ENCODE measurements around the gene GAL3ST1.
"Not testable (repeated sequence)": the region's sequence is repeated elsewhere in the genome, so short reads cannot be mapped to it uniquely, and the experiment has no call there.

The GAL3ST1 gene

DNA sequence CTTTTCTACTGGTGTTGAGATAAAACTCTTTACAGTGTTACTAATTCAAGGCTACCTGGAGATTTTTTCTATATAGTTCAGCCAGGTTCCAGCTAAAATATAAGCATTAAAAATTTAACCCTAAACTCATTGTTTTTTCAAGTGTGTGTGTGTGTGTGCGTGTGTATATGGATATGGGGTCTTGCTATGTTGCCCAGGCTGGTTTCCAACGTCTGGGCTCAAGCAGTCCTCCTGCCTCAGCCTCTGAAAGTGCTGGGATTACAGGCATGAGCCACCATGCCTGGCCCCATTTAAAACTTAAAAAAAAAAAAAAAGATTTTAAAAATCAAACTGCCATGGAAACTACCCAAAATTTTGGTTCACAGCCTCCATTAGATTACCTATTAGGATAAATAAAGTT is 21.7 kb upstream of the GAL3ST1 start:
- Histone ChIP-seq H3K9me3 (ENCODE audit: control insufficient read depth, low read length) (no peaks in the 10 kb centered on the region), H3K4me3 (ENCODE audit: low read length) (no peak overlapping the region), H3K4me1 (ENCODE audit: control insufficient read depth, insufficient read depth, low read length) (no peaks in the 10 kb centered on the region), H3K36me3 (ENCODE audit: control insufficient read depth, insufficient read depth, low read length, severe bottlenecking) (no peaks in the 10 kb centered on the region), H3K9ac (ENCODE audit: low read length) (no peak overlapping the region), H3K27me3 (replicated peaks; ENCODE audit: control insufficient read depth, insufficient read depth, low read length) (peaks cover 3% of the 10 kb centered on the region)
- DNase-seq (ENCODE audit: low read depth): no peak

DNA sequence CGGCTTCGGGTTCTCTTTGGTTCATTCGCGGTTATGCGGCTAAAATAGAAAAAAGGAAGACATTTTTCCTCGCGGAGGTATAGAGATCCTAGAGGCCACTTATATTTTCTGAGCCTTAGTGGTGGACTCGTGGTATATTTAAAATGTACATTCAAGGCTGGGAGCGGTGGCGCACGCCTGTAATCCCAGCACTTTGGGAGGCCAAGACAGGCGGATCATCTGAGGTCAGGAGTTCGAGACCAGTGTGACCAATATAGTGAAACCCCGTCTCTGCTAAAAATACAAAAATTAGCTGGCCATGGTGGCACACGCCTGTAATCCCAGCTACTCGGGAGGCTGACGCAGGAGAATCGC is 17.9 kb upstream of the GAL3ST1 start:
- peak overlapping the region; percentile 98 for H3K9ac ChIP-seq (ENCODE audit: low read length)
- H3K36me3 ChIP-seq (ENCODE audit: control insufficient read depth, insufficient read depth, low read length, severe bottlenecking): peaks cover 16% of the 10 kb centered on the region
- not testable (repeated sequence) for H3K27me3 ChIP-seq (replicated peaks; ENCODE audit: control insufficient read depth, insufficient read depth, low read length); DNase-seq (ENCODE audit: low read depth); H3K9me3 ChIP-seq (ENCODE audit: control insufficient read depth, low read length)
- H3K4me1 ChIP-seq (ENCODE audit: control insufficient read depth, insufficient read depth, low read length): peaks cover 11% of the 10 kb centered on the region
- peak overlapping the region; percentile 98 for H3K4me3 ChIP-seq (ENCODE audit: low read length)

DNA sequence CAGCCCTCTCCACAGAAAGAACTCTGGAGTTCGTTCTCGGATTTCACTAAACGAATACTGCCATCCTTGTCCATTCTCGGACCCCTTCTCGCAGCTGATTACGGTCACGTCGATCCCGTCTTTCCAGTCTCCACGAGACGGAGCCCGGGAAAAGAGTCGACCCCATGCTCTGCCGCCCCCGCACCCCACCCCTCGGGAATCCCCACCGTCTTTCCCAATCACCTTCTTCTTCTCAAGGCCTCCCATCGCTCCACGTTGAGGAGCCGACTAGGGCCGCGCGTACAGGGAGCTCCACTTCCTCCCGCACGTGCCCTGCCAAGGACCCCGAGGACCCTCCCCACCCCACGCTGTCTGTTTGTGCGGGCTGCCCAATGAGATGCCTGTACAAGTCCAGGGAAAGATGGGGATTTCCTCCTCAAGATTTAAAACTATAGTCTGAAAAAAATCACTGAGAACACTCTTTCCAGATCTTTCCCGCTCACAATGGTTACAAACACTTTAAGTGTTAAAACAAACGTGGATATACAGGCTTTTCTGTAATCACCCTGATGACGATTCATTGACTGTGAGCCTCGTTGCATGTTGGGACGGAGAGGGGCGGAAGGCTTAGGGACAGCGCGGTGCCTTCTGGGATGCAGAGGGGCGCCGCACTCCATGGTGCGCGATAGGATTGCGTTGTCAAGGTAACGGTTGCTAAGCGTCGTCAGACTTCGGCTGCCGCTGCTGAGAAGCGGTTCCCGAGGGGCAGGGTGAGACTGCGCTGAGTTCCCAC is 17.3 kb upstream of the GAL3ST1 start, which contains the start of gene PES1:
Gene PES1, minus strand, starts transcription at position 323 of the 772 bp plus-strand sequence. Its CDS starts 77 bp downstream, at position 246.
- peak; percentile 100 for DNase-seq (ENCODE audit: low read depth)
- H3K4me3 ChIP-seq (ENCODE audit: low read length): peak within 1 kb of the TSS; percentile 98
- H3K4me1 ChIP-seq (ENCODE audit: control insufficient read depth, insufficient read depth, low read length): peaks cover 11% of the 10 kb centered on the region
- no peaks in the 10 kb centered on the region for H3K9me3 ChIP-seq (ENCODE audit: control insufficient read depth, low read length)
- H3K36me3 ChIP-seq (ENCODE audit: control insufficient read depth, insufficient read depth, low read length, severe bottlenecking): peaks cover 22% of the 10 kb centered on the region
- H3K27me3 ChIP-seq (replicated peaks; ENCODE audit: control insufficient read depth, insufficient read depth, low read length): peaks cover 3% of the 10 kb centered on the region
- H3K9ac ChIP-seq (ENCODE audit: low read length): peak within 1 kb of the TSS; percentile 98

DNA sequence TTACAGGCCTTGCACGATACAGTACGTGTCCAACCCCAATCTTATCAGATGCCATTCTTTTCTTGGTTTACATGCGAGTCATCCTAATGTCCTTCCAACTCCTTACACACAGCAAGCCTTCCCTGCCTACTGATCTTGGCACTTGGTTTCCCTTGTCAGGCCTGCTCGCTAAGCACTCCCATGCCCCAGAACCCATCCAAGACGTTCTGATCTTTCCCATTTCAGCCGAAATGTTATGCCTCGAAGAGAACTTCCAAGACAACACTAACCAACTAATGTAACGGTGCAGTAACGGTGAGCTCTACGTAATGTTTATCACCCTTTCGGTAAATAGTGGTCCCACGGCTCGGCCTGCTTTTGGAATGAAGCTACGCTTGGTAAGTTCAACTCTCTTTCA is 16.7 kb upstream of the GAL3ST1 start:
- H3K9me3 ChIP-seq (ENCODE audit: control insufficient read depth, low read length): no peaks in the 10 kb centered on the region
- peak; percentile 53 for DNase-seq (ENCODE audit: low read depth)

DNA sequence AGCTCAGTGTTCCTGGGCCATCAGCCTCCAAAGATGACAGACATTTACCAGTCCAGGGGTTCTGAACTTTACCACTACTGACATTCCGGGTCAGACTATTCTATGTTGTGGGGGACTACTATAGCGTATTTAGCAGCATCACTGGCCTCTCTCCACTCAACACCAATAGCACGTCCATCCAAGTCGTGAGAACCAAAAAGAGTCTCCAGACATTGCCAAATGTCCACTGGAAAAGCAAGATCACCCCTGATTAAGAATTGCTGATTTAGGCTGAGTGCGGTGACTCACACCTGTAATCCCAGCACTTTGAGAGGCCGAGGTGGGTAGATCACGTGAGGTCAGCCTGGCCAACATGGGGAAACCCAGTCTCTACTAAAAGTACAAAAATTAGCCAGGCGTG is 11.9 kb upstream of the GAL3ST1 start:
- Histone ChIP-seq H3K27me3 (replicated peaks; ENCODE audit: control insufficient read depth, insufficient read depth, low read length) (no peaks in the 10 kb centered on the region), H3K36me3 (ENCODE audit: control insufficient read depth, insufficient read depth, low read length, severe bottlenecking) (peaks cover 67% of the 10 kb centered on the region), H3K4me3 (ENCODE audit: low read length) (no peak overlapping the region), H3K9me3 (ENCODE audit: control insufficient read depth, low read length) (no peaks in the 10 kb centered on the region), H3K9ac (ENCODE audit: low read length) (no peak overlapping the region), H3K4me1 (ENCODE audit: control insufficient read depth, insufficient read depth, low read length) (peaks cover 31% of the 10 kb centered on the region)
- no peak for DNase-seq (ENCODE audit: low read depth)

More for the DNA sequence above, 16.7 kb upstream of the GAL3ST1 start:
- Histone ChIP-seq H3K9ac (ENCODE audit: low read length) (peak overlapping the region; percentile 98), H3K4me3 (ENCODE audit: low read length) (peak overlapping the region; percentile 98), H3K36me3 (ENCODE audit: control insufficient read depth, insufficient read depth, low read length, severe bottlenecking) (peaks cover 28% of the 10 kb centered on the region), H3K27me3 (replicated peaks; ENCODE audit: control insufficient read depth, insufficient read depth, low read length) (peaks cover 3% of the 10 kb centered on the region), H3K4me1 (ENCODE audit: control insufficient read depth, insufficient read depth, low read length) (peaks cover 11% of the 10 kb centered on the region)

DNA sequence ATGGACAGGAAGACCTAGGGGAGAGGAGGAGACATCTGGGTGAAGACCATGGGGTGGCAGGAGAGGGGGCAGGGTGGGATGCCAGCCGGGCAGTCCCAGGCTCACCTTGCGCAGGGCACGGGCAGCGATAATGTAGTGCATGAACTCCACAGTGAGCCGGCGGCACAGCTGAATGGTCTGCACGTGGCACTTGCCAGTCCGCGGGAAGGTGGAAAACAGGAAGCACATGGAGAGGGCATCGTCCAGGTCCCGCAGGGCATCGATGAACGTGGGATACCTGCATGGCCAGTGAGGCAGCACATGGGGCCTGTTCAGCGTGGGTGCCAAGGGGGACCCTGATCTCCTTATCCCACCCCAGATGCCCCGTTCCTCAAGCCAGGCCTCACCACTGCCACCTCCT is 10.0 kb upstream of the GAL3ST1 start:
- H3K9me3 ChIP-seq (ENCODE audit: control insufficient read depth, low read length): no peaks in the 10 kb centered on the region
- no peaks in the 10 kb centered on the region for H3K27me3 ChIP-seq (replicated peaks; ENCODE audit: control insufficient read depth, insufficient read depth, low read length)
- DNase-seq (ENCODE audit: low read depth): no peak
- peaks cover 87% of the 10 kb centered on the region for H3K36me3 ChIP-seq (ENCODE audit: control insufficient read depth, insufficient read depth, low read length, severe bottlenecking)
- no peak overlapping the region for H3K4me3 ChIP-seq (ENCODE audit: low read length)
- H3K4me1 ChIP-seq (ENCODE audit: control insufficient read depth, insufficient read depth, low read length): peaks cover 19% of the 10 kb centered on the region
- no peak overlapping the region for H3K9ac ChIP-seq (ENCODE audit: low read length)

DNA sequence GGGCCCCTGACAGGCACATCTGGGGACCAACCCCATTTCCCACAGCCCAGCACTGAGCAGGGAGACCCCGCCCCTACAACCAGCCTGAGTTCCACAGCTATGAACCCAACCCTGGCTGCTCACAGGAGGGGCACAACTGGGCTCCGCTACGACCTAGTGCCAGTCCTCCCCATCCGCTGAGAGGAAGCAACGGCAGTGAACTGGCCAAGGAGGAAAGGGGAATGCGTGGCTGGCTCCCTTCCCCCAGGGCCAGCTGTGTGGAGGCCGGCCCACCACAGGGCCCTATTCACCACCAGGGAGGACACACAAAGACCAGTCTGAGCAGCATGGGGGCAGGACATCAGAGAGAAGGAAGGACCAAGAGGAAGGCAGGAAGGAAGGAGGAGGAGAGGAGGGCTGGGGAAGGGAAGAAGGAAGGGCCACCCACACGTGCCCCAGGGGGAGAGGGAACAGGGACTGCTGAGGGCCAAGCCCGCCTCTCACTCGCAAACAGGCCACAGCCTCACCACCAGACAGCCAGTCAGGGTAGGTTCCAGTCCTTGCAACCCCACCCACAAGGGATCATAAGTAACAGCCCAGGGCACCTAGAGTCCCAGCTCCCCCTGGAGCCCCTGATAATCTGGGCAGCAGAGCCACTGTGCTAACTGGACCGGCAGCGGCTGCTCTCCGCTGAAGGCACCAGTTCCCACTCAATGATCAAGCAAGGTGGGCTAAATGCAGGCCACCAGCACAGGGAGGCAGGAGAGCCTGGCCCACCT is 8.5 kb upstream of the GAL3ST1 start:
- H3K9me3 ChIP-seq (ENCODE audit: control insufficient read depth, low read length): no peaks in the 10 kb centered on the region
- peaks cover 19% of the 10 kb centered on the region for H3K4me1 ChIP-seq (ENCODE audit: control insufficient read depth, insufficient read depth, low read length)
- no peak overlapping the region for H3K4me3 ChIP-seq (ENCODE audit: low read length)
- H3K36me3 ChIP-seq (ENCODE audit: control insufficient read depth, insufficient read depth, low read length, severe bottlenecking): peaks cover 92% of the 10 kb centered on the region
- H3K27me3 ChIP-seq (replicated peaks; ENCODE audit: control insufficient read depth, insufficient read depth, low read length): no peaks in the 10 kb centered on the region
- peak overlapping the region; percentile 9 for H3K9ac ChIP-seq (ENCODE audit: low read length)
- no peak for DNase-seq (ENCODE audit: low read depth)

DNA sequence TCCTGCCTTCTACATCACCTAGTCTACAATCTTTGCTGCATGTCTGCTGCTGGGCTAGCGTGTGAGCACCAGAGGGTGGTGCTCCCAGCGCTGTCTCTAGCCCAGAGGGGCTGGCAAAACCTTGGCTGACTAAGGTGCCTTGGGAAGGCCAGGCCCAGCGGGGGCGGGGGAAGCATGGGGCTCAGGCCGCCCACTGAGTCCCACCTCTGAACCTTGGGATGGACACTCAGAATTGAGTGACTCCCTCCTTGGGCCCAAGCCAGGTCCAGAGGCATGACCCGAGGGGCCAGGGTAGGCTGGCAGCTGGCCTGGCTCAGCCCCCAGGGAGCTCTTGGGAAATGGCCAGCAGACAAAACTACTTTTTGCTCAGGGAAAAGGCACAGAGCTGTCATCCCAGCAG is 7.6 kb upstream of the GAL3ST1 start:
- Histone ChIP-seq H3K36me3 (ENCODE audit: control insufficient read depth, insufficient read depth, low read length, severe bottlenecking) (peaks cover 92% of the 10 kb centered on the region), H3K4me3 (ENCODE audit: low read length) (no peak overlapping the region), H3K9ac (ENCODE audit: low read length) (no peak overlapping the region), H3K27me3 (replicated peaks; ENCODE audit: control insufficient read depth, insufficient read depth, low read length) (no peaks in the 10 kb centered on the region), H3K9me3 (ENCODE audit: control insufficient read depth, low read length) (no peaks in the 10 kb centered on the region), H3K4me1 (ENCODE audit: control insufficient read depth, insufficient read depth, low read length) (peaks cover 19% of the 10 kb centered on the region)
- no peak for DNase-seq (ENCODE audit: low read depth)

DNA sequence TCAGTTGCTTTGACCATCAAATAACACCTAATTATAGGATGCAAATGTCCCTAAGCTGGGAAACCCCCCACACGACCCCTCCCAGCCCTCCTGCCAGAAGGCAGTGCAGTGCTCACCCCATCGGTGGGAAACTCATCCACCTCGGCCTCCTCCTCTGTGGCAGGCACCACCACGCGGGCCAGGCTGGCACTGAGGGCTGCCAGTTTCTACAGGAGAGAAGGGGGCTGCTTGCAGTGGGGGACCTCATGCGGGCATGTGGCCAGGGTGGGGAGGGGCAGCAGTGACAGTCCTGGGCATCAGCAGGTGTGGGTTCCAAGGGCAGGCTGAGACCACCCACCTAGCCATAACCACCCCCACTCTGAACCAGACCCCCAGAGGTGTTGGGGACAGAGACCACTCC is 6.4 kb upstream of the GAL3ST1 start:
- Histone ChIP-seq H3K4me3 (ENCODE audit: low read length) (no peak overlapping the region), H3K9ac (ENCODE audit: low read length) (no peak overlapping the region), H3K9me3 (ENCODE audit: control insufficient read depth, low read length) (no peaks in the 10 kb centered on the region), H3K4me1 (ENCODE audit: control insufficient read depth, insufficient read depth, low read length) (peaks cover 19% of the 10 kb centered on the region), H3K27me3 (replicated peaks; ENCODE audit: control insufficient read depth, insufficient read depth, low read length) (no peaks in the 10 kb centered on the region), H3K36me3 (ENCODE audit: control insufficient read depth, insufficient read depth, low read length, severe bottlenecking) (peaks cover 92% of the 10 kb centered on the region)
- DNase-seq (ENCODE audit: low read depth): no peak

DNA sequence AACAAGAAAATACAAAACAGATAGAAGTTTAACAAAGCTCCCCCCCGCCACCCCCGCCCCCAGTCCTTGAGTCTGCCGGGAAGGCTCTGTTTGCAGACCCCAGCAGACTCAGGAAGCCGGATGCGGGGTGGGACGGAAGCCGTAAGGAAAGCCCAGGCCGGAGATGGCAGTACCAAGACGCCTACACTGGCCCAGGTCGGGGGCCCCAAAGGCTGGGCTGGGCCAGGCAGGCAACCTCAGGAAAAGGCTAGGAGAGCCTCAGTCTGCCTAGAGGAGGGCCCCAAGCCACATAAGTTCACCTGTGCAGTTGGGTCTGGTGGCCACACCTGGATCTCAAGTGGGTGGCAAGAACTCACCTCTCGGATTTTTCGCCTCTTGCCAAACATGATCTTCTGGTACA is 4.0 kb upstream of the GAL3ST1 start:
- H3K9ac ChIP-seq (ENCODE audit: low read length): no peak overlapping the region
- no peaks in the 10 kb centered on the region for H3K9me3 ChIP-seq (ENCODE audit: control insufficient read depth, low read length)
- no peaks in the 10 kb centered on the region for H3K27me3 ChIP-seq (replicated peaks; ENCODE audit: control insufficient read depth, insufficient read depth, low read length)
- no peak overlapping the region for H3K4me3 ChIP-seq (ENCODE audit: low read length)
- peaks cover 74% of the 10 kb centered on the region for H3K36me3 ChIP-seq (ENCODE audit: control insufficient read depth, insufficient read depth, low read length, severe bottlenecking)
- no peak for DNase-seq (ENCODE audit: low read depth)
- peaks cover 20% of the 10 kb centered on the region for H3K4me1 ChIP-seq (ENCODE audit: control insufficient read depth, insufficient read depth, low read length)

DNA sequence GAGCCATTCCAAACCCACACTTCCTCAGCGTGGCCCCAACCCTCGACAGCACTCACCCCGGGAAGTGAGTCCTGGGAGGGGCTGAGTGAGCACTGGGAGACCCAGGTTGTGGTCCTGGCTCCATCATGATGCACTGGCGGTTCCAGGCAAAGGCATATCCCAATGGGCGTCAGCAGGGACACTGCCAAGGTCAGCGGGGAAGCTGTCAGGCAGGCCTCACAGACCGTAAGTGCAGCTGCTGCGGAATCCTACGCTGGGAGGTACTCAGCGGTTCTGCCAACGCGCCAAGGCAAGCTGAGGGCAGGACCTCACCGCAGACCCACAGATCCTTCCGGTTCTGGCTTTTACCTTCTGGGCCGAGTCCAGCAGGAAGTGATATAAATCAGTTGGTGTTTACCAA is 1.4 kb upstream of the GAL3ST1 start:
- no peak for DNase-seq (ENCODE audit: low read depth)
- Histone ChIP-seq H3K36me3 (ENCODE audit: control insufficient read depth, insufficient read depth, low read length, severe bottlenecking) (peaks cover 54% of the 10 kb centered on the region), H3K27me3 (replicated peaks; ENCODE audit: control insufficient read depth, insufficient read depth, low read length) (peaks cover 11% of the 10 kb centered on the region), H3K4me3 (ENCODE audit: low read length) (no peak overlapping the region), H3K4me1 (ENCODE audit: control insufficient read depth, insufficient read depth, low read length) (peaks cover 7% of the 10 kb centered on the region), H3K9ac (ENCODE audit: low read length) (no peak overlapping the region), H3K9me3 (ENCODE audit: control insufficient read depth, low read length) (no peaks in the 10 kb centered on the region)
